MM.1S (cell line): ENCODE results near the gene UBE2J2.

ENCODE experiments used
- CTCF ChIP-seq: fragments of 300-600 bp; sonication (generic); IDR thresholded peaks from 2 replicates; pipeline ENCODE4 v1.5.1; 2016; ENCODE audit warnings: antibody characterized with exemption, low read length, mixed read lengths
- EZH2 ChIP-seq: fragments of 300-600 bp; sonication (generic); optimal IDR thresholded peaks from 2 replicates; pipeline ENCODE3; 2017; ENCODE audit warnings: low read depth, mild to moderate bottlenecking, antibody characterized with exemption, low read length, mixed read lengths

- TF ChIP-seq CTCF (no peak), EZH2 (no peak)
Measured at GRCh38 chr1:1259951-1260600, 13.6 kb downstream of the UBE2J2 start.
